ENCODE results near the gene TFDP1.

DNA sequence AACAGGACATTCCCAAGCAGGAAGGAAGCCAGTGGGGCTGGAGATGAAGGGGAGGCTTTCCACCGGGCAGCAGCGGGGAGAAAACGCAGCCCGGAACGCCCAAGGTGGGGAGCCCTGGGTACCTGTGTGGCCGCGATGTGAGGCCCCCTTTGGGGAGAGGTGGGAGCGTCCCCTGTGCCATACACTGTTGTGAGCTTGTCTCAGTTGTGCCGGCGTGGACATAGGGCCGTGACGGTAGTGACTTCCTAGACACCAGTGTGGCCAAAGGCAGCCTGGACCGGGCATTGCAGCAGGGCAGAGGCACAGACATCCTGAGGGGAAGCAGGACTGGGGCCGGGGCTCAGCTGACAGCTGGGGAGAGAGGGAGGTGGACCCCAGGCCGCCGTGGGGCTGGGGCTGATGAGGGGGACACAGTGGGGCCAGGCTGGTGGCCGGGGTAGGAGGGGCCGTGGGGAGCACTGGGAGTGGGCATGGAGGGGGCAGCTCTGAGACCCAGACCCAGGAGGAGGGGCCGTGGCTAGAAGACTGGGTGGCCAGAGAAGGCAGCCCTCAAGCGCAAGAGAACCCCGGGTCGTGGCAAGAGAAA is 38.5 kb upstream of the TFDP1 start:
- TF ChIP-seq, protein P1, sequence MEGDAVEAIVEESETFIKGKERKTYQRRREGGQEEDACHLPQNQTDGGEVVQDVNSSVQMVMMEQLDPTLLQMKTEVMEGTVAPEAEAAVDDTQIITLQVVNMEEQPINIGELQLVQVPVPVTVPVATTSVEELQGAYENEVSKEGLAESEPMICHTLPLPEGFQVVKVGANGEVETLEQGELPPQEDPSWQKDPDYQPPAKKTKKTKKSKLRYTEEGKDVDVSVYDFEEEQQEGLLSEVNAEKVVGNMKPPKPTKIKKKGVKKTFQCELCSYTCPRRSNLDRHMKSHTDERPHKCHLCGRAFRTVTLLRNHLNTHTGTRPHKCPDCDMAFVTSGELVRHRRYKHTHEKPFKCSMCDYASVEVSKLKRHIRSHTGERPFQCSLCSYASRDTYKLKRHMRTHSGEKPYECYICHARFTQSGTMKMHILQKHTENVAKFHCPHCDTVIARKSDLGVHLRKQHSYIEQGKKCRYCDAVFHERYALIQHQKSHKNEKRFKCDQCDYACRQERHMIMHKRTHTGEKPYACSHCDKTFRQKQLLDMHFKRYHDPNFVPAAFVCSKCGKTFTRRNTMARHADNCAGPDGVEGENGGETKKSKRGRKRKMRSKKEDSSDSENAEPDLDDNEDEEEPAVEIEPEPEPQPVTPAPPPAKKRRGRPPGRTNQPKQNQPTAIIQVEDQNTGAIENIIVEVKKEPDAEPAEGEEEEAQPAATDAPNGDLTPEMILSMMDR (IDR thresholded peaks at IDR 0.05) = no peak
- TF ChIP-seq POLR2A (IDR thresholded peaks at IDR 0.05) (no peak), POLR2AphosphoS5 (IDR thresholded peaks at IDR 0.05; ENCODE audit: insufficient read depth in 1 of 2, low read depth in 1 of 2) (no peak)

Measured in vagina (tissue), 2 donors.